Small intestine (tissue), 7 donors: ENCODE measurements around the gene MCUB. TPM values are rescaled to one million over a fixed set of nuclear protein-coding genes. Genes with fewer than 3 reads are reported as not detected.
"Not testable (repeated sequence)": the region's sequence is repeated elsewhere in the genome, so short reads cannot be mapped to it uniquely, and the experiment has no call there.

Source experiments
- DNase-seq, 2 donors: peaks; one replicate each; pipeline versions ENCODE4 v3.0.0 to v3.0.0-alpha.2; 2013
- FAIRE-seq: peaks from 2 replicates; lab custom pipeline; 2012; peaks lifted over from hg19 to GRCh38; lab: Jason Lieb, UNC
- H3K27ac ChIP-seq, 3 donors: one replicate each; pipeline ENCODE4 v1.5.1; 2013; ENCODE audit warnings: low read length in 2 of 3, mild to moderate bottlenecking in 2 of 3, control low read depth in 1 of 3, inconsistent platforms in 1 of 3, low read depth in 1 of 3, moderate library complexity in 1 of 3
- H3K27me3 ChIP-seq, 3 donors: one replicate each; pipeline ENCODE4 v1.6.1; 2013; ENCODE audit warnings: low read length in 3 of 3, inconsistent platforms in 1 of 3; ENCODE audit not compliant: control insufficient read depth in 3 of 3, insufficient read depth in 3 of 3
- H3K36me3 ChIP-seq, 3 donors: one replicate each; pipeline ENCODE4 v1.6.1; 2013; ENCODE audit warnings: low read length in 3 of 3, inconsistent platforms in 1 of 3, low read depth in 1 of 3, mild to moderate bottlenecking in 1 of 3, moderate library complexity in 1 of 3; ENCODE audit not compliant: control insufficient read depth in 3 of 3, insufficient read depth in 2 of 3
- H3K4me1 ChIP-seq, 3 donors: one replicate each; pipeline ENCODE4 v1.6.1; 2013; ENCODE audit warnings: low read length in 2 of 3, inconsistent platforms in 1 of 3, low read depth in 1 of 3, mild to moderate bottlenecking in 1 of 3, moderate library complexity in 1 of 3; ENCODE audit not compliant: control insufficient read depth in 3 of 3, insufficient read depth in 2 of 3
- H3K4me3 ChIP-seq, 3 donors: one replicate each; pipeline ENCODE4 v1.5.1; 2013; ENCODE audit warnings: low read length in 3 of 3, control low read depth in 1 of 3, inconsistent platforms in 1 of 3, low read depth in 1 of 3, mild to moderate bottlenecking in 1 of 3, moderate library complexity in 1 of 3
- H3K9me3 ChIP-seq, 2 donors: one replicate each; pipeline ENCODE4 v1.6.1; 2013; ENCODE audit warnings: low read depth in 1 of 2, low read length in 1 of 2; ENCODE audit not compliant: control insufficient read depth in 2 of 2, insufficient read depth in 1 of 2
- WGBS, 3 donors: extraction: QIAGEN DNeasy Blood & Tissue Kit; methylation state at CpG; one replicate each; pipeline ENCODE4 v1.1.7; 2013; 5-methylcytosine and 5-hydroxymethylcytosine counted together
- polyA plus RNA-seq, 4 donors: library from polyadenylated mRNA; stranded (reverse) in 3 of 4; unstranded in 1 of 4; fragments of 200-250 nt in 3 of 4; fragments of 120-200 nt in 1 of 4; gene quantifications; one replicate each; pipeline versions ENCODE4 v1.2.1 to v1.2.3, GENCODE V29; 2013
- donor health status: healthy with polysubstance abuse.
- donor health status: control.
- donor health status: control.
- donor health status: Bipolar disorder and iron deficiency.
- donor health status: healthy.

MCUB gene
- polyA plus RNA-seq, 4 donors, result 2.2 to 12.8 (median 3.8) TPM

DNA sequence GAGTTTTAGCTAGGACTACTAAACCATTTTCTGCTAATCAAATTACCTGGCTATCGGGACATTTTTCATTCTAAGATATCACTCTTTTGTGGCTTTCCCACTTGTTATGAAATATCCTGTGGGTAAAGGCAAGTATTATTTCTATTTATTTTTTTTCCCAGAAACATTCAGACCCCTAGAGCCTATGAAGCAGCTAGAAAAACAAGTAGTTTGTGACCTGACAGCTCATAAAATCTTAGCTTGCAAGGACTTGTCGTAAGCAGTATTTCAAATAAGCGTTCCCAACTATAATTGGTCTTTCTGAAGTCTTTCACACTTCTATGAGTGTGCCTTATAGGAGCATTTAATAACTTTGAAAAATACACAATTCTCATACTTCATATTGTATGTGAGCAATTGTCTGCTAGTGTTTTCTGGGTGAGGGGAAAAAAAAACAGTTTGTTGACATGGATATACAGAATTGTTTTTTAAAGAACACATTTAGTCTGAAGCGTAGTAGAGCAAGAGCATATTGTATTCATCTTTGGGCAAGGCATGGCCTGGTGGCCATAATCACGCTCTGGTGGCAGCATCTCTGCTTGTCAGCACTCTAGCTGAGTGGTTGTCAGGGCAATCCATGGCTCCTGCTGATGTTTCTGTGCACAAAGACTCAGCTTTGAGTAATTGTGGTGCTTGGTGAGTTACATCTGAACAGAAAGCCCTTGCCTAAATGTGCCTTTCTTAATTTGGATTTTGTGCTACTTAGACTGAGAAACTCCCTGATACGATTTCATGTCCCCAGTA is 2.6 kb downstream of the MCUB start:
- no peak for FAIRE-seq
- DNase-seq, result no peak
- no peak overlapping the region for H3K4me3 ChIP-seq
- peaks cover 0 to 4% (median 3%) of the 10 kb centered on the region in 3 donors for H3K4me1 ChIP-seq
- no peaks in the 10 kb centered on the region for H3K36me3 ChIP-seq
- H3K9me3 ChIP-seq, result no peaks in the 10 kb centered on the region
- peaks cover 0 to 16% (median 0%) of the 10 kb centered on the region in 3 donors for H3K27me3 ChIP-seq
- H3K27ac ChIP-seq, result no peak overlapping the region
- 92 to 95% (median 92%) methylated on average over 6 of the region's 6 CpGs for WGBS, 3 donors

DNA sequence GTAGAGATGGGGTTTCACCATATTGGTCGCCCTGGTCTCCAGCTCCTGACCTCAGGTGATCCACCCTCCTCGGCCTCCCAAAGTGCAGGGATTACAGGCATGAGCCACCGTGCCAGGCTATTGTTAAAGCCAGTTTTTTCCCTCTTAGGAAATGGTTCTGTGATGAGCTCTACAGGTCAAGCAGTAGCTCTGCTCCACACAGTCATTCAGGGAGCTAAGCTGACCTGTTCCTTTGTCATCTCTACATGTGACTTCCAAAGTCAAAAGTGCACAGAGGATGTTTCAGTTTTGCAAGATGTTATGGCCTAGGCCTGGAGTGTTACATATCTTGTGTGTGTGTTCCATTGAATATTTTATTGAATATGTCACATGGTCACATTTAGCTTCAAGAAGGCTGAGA is 11.4 kb downstream of the MCUB start:
- Histone ChIP-seq H3K4me3 (no peak overlapping the region), H3K4me1 (no peaks in the 10 kb centered on the region), H3K27me3 (no peaks in the 10 kb centered on the region), H3K36me3 (no peaks in the 10 kb centered on the region), H3K9me3 (peaks cover 0 to 7% of the 10 kb centered on the region in 2 donors), H3K27ac (no peak overlapping the region)
- 91 to 98% (median 96%) methylated on average over 3 of the region's 3 CpGs for WGBS, 3 donors
- no peak for DNase-seq
- no peak for FAIRE-seq

DNA sequence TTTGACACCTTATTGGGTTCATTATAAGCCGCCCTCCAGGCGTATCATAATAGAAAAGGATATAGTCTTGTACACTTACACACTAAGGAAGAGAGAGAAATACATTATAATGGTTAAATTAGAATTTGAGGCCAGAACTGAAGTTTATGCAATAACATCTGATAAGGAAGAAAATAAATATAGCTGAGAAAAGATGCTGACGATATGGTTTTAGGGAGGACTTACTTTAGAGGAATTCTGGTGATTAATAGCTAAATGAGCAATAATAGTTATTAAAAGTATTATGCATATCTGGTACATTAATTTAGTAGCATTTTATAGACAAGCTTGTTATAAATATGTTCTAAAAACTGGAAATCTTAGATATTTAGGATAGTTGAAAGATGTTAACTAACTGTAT is 12.1 kb downstream of the MCUB start:
- H3K9me3 ChIP-seq, result peaks cover 0 to 7% of the 10 kb centered on the region in 2 donors
- H3K27ac ChIP-seq, result no peak overlapping the region
- no peak overlapping the region for H3K4me3 ChIP-seq
- no peak for DNase-seq
- 93 to 99% (median 97%) methylated on average over 3 of the region's 3 CpGs for WGBS, 3 donors
- no peaks in the 10 kb centered on the region for H3K4me1 ChIP-seq
- no peaks in the 10 kb centered on the region for H3K27me3 ChIP-seq
- no peaks in the 10 kb centered on the region for H3K36me3 ChIP-seq
- no peak for FAIRE-seq

DNA sequence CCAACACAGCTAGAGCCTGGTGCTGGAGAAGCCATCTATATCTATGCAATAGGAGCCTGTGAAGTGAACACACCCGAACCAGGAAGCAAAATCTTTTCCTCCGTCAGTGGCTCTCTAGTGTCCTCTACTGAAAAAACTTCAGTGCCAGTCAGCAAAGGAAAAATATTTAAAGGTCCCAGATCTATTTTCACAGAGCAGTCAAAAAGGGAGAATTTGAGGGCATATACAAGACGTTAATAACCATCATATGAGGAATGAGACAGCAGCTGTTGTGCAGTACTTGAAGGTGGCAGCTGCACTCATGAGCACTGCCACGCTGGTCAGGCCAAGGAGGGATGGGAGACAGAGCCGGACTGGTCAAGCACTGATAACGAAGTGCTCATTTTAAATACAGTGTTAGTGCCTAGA is 14.4 kb downstream of the MCUB start:
- peak; percentile 47 to 75 for DNase-seq
- H3K27ac ChIP-seq, result no peak overlapping the region
- no peaks in the 10 kb centered on the region for H3K36me3 ChIP-seq
- 59 to 69% (median 61%) methylated on average over 6 of the region's 6 CpGs for WGBS, 3 donors
- no peak for FAIRE-seq
- H3K9me3 ChIP-seq, result peaks cover 0 to 7% of the 10 kb centered on the region in 2 donors
- no peak overlapping the region for H3K4me3 ChIP-seq
- H3K4me1 ChIP-seq, result no peaks in the 10 kb centered on the region
- H3K27me3 ChIP-seq, result no peaks in the 10 kb centered on the region

DNA sequence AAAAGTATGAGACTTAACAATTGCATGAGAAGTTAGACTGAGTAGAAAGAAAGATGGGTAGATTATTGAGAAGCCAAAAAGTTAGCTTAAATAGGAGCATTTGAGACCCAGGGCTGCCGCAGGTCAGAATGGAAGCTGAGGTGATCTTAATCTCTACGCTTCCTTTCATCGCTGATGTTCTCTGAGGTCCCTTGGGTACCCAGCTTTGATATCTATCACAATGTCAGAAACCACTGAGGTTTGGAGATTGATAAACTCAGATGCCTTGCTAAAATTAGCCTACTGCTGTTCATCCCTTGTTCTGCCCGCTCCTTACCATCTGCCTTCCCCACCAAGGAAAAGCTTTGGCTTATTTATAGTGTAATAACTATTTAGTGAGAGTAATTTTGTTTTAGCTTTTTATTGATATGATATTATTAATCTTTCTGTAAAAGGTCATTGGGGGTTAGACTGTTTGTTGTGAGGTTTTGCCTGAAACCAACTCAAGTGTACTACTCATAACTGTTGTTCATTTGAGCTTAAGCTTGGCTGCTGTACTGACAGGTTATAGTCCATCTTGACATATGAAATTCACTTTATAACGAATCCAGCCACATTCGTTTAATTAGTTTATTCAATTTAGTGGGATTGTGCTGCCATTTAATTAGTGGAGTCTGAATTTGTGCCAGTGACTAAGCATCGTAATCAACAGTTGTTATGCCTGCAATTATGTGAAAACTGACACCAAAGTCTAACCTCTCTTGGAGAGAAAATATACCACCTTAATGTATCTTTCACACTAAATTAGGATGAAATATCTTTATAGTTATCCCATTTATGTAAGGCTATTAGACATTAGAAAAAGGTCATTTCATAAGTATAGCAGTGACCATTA is 15.1 kb downstream of the MCUB start:
- FAIRE-seq (no peak), DNase-seq (no peak)
- no peak overlapping the region for H3K27ac ChIP-seq
- no peak overlapping the region for H3K4me3 ChIP-seq
- peaks cover 0 to 7% of the 10 kb centered on the region in 2 donors for H3K9me3 ChIP-seq
- 78 to 79% (median 79%) methylated on average over 7 of the region's 7 CpGs for WGBS, 3 donors
- H3K27me3 ChIP-seq, result no peaks in the 10 kb centered on the region
- no peaks in the 10 kb centered on the region for H3K36me3 ChIP-seq
- no peaks in the 10 kb centered on the region for H3K4me1 ChIP-seq

DNA sequence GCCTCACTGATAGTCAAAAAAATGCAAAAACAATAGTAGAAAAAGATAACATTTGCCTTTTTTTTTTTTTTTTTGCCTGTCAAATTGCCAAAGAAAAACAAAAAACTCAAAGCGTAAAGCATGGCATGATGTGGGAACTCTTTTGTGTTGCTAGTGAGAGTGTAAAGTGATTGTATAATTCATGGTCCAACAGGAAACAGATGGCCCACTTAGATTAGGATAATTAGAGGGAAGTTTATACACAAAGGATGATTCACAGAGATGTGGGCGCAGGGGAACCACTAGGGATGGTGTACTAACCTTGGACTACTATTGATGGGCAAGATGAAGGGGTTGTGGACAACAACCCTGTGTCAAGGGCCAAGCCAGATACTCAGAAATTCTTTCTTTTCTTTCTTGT is 16.4 kb downstream of the MCUB start:
- 69 to 96% (median 86%) methylated on average over 2 of the region's 2 CpGs for WGBS, 3 donors
- H3K9me3 ChIP-seq, result peaks cover 0 to 4% of the 10 kb centered on the region in 2 donors
- DNase-seq (peak in 1 of 2 donors; percentile 6), FAIRE-seq (no peak)
- no peak overlapping the region for H3K4me3 ChIP-seq
- H3K4me1 ChIP-seq, result no peaks in the 10 kb centered on the region
- H3K36me3 ChIP-seq, result no peaks in the 10 kb centered on the region
- no peaks in the 10 kb centered on the region for H3K27me3 ChIP-seq
- H3K27ac ChIP-seq, result no peak overlapping the region

DNA sequence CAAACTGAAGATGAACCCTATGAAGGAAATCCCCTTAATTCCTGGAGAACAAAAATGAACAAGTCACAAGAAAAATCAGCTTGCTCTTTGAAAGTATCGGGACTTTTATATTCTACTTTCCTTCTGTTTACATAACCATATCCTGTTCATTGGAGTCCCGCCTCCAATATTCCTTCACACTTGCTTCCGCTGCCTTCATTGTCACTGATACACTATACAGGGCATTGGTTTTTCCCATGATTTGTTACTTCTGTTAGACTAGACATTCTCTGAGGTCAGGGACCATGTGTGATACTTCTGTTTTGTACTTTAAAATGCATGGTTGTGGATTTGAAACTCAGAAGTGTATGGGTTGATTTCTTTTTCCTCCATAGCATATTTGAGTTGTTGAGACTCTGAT is 18.8 kb downstream of the MCUB start:
- 78 to 98% (median 92%) methylated on average over 3 of the region's 3 CpGs for WGBS, 3 donors
- no peak for DNase-seq
- Histone ChIP-seq H3K4me1 (no peaks in the 10 kb centered on the region), H3K27me3 (no peaks in the 10 kb centered on the region), H3K9me3 (no peaks in the 10 kb centered on the region), H3K27ac (no peak overlapping the region), H3K36me3 (no peaks in the 10 kb centered on the region), H3K4me3 (no peak overlapping the region)
- FAIRE-seq, result no peak

DNA sequence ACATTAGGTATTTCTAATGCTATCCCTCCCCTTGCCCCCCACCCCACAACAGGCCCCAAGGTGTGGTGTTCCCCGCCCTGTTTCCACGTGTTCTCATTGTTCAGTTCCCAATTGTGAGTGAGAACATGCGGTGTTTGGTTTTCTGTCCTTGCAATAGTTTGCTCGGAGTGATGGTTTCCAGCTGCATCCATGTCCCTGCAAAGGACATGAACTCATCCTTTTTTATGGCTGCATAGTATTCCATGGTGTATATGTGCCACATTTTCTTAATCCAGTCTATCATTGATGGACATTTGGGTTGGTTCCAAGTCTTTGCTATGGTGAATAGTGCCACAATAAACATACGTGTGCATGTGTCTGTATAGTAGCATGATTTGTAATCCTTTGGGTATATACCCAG is 20.0 kb downstream of the MCUB start:
- not testable (repeated sequence) for H3K27ac ChIP-seq, H3K4me1 ChIP-seq, FAIRE-seq, H3K27me3 ChIP-seq, H3K36me3 ChIP-seq, H3K9me3 ChIP-seq, DNase-seq, H3K4me3 ChIP-seq
- WGBS, 3 donors, result 91 to 96% (median 95%) methylated on average over 5 of the region's 5 CpGs
